ENCODE data around the gene SLC22A6. TPM values are rescaled to one million over a fixed set of nuclear protein-coding genes. Genes with fewer than 3 reads are reported as not detected.

SLC22A6 gene
- total RNA-seq = not detected

GRCh38 chr11:62984451-62984991 lies at the start of gene SLC22A6:
SLC22A6 (minus strand) TSS chr11:62984967; CDS start chr11:62984690, 277 bp downstream.
- no peak for DNase-seq (ENCODE audit: low spot score)

- no peak for DNase-seq (ENCODE audit: low spot score)
Measured at GRCh38 chr11:63032457-63032856, 47.7 kb upstream of the SLC22A6 start.

- peak; percentile 90 for DNase-seq (ENCODE audit: low spot score)
Measured at GRCh38 chr11:63023841-63024648, 39.3 kb upstream of the SLC22A6 start.

- DNase-seq (ENCODE audit: low spot score) = no peak
Measured at GRCh38 chr11:63023222-63023814, 38.6 kb upstream of the SLC22A6 start.

- DNase-seq (ENCODE audit: low spot score) = no peak
Measured at GRCh38 chr11:63022441-63022840, 37.7 kb upstream of the SLC22A6 start.

- DNase-seq (ENCODE audit: low spot score) = no peak
Measured at GRCh38 chr11:63020671-63021291, 36.0 kb upstream of the SLC22A6 start.

GRCh38 chr11:63019506-63019905 lies 34.7 kb upstream of the SLC22A6 start:
- DNase-seq (ENCODE audit: low spot score) = no peak

GRCh38 chr11:63017306-63017974 lies 32.7 kb upstream of the SLC22A6 start:
- DNase-seq (ENCODE audit: low spot score) = no peak

- DNase-seq (ENCODE audit: low spot score) = no peak
Measured at GRCh38 chr11:63015521-63016215, 30.9 kb upstream of the SLC22A6 start, which contains the start of gene SLC22A8. SLC22A8 (minus strand) TSS chr11:63015841; CDS start chr11:63014958, 883 bp downstream.

- DNase-seq (ENCODE audit: low spot score) = no peak
Measured at GRCh38 chr11:63014408-63015055, 29.8 kb upstream of the SLC22A6 start.

- no peak for DNase-seq (ENCODE audit: low spot score)
Measured at GRCh38 chr11:63012839-63013238, 28.1 kb upstream of the SLC22A6 start.

GRCh38 chr11:63012430-63012829 lies 27.7 kb upstream of the SLC22A6 start:
- DNase-seq (ENCODE audit: low spot score) = no peak

GRCh38 chr11:63010934-63011439 lies 26.2 kb upstream of the SLC22A6 start:
- no peak for DNase-seq (ENCODE audit: low spot score)

- DNase-seq (ENCODE audit: low spot score) = no peak
Measured at GRCh38 chr11:63007920-63008319, 23.2 kb upstream of the SLC22A6 start.

- no peak for DNase-seq (ENCODE audit: low spot score)
Measured at GRCh38 chr11:63001456-63001855, 16.7 kb upstream of the SLC22A6 start.

GRCh38 chr11:62999649-63000048 lies 14.9 kb upstream of the SLC22A6 start:
- peak; percentile 69 for DNase-seq (ENCODE audit: low spot score)

GRCh38 chr11:62999156-62999555 lies 14.4 kb upstream of the SLC22A6 start:
- DNase-seq (ENCODE audit: low spot score) = no peak

GRCh38 chr11:62996271-62996670 lies 11.5 kb upstream of the SLC22A6 start:
- no peak for DNase-seq (ENCODE audit: low spot score)

- DNase-seq (ENCODE audit: low spot score) = no peak
Measured at GRCh38 chr11:62994775-62995174, 10.0 kb upstream of the SLC22A6 start.

- no peak for DNase-seq (ENCODE audit: low spot score)
Measured at GRCh38 chr11:62988276-62988675, 3.5 kb upstream of the SLC22A6 start.

All from mucosa of gallbladder (tissue), 1 donor.